GM12878 (cell line): Measurements from ENCODE around the gene EIF1. TPM values are rescaled to one million over a fixed set of nuclear protein-coding genes. Genes with fewer than 3 reads are reported as not detected.

Experiments used
- E4F1 ChIP-seq: fragments of 450-650 bp; IDR thresholded peaks from 2 replicates; pipeline ENCODE4 v1.6.1; 2018; ENCODE audit warnings: borderline replicate concordance, mild to moderate bottlenecking; ENCODE audit not compliant: partially characterized antibody
- MTA2 ChIP-seq: fragments of 450-650 bp; IDR thresholded peaks from 2 replicates; pipeline ENCODE4 v1.6.1; 2016; ENCODE audit warnings: low read depth, mild to moderate bottlenecking, moderate library complexity
- NFXL1 ChIP-seq: fragments of 450-650 bp; IDR thresholded peaks from 2 replicates; pipeline ENCODE4 v1.6.1; 2017; ENCODE audit warnings: antibody characterized with exemption, mild to moderate bottlenecking, borderline replicate concordance
- POLR2AphosphoS5 ChIP-seq: IDR thresholded peaks from 2 replicates; pipeline ENCODE4 v1.6.1; 2011; ENCODE audit warnings: mild to moderate bottlenecking, low read length, inconsistent platforms
- POU2F2 ChIP-seq: IDR thresholded peaks from 3 replicates; pipeline ENCODE4 v1.6.1; 2011; ENCODE audit warnings: low read depth, mild to moderate bottlenecking, low read length, borderline replicate concordance
- SIN3A ChIP-seq: IDR thresholded peaks from 2 replicates; pipeline ENCODE4 v1.6.1; 2012; ENCODE audit warnings: low read depth, low read length, improper control_type of control experiment
- ZSCAN29 ChIP-seq: fragments of 450-650 bp; IDR thresholded peaks from 2 replicates; pipeline ENCODE4 v1.6.1; 2017; ENCODE audit warnings: mild to moderate bottlenecking, moderate library complexity
- polyA plus RNA-seq, 11 experiments: library from polyadenylated mRNA; depleted of rRNA in 4 of 11; unstranded in 6 of 11; stranded (reverse) in 5 of 11; fragments of >200 nt; fragmentation: Nextera tagmentation in 4 of 11; fragmentation: Illumina TruSeq in 1 of 11; extraction: Ambion mirVana in 4 of 11; extraction: Trizol in 1 of 11; gene quantifications; 1 replicate in 1 of 11; 2 replicates in 10 of 11; pipeline versions ENCODE4 v1.2.1 to v1.2.3, GENCODE V29; 2011 to 2016; ENCODE audit warnings: inconsistent platforms in 2 of 11, missing spikeins in 2 of 11, low read depth in 1 of 11
- total RNA-seq, 4 experiments: library from RNA; depleted of rRNA in 3 of 4; stranded (reverse); fragments of >200 nt in 3 of 4; fragmentation: Illumina TruSeq in 1 of 4; extraction: Trizol in 1 of 4; gene quantifications; 2 replicates each; pipeline versions ENCODE4 v1.2.1 to v1.2.3, GENCODE V29; 2013 to 2021
- TF ChIP-seq, protein P1 (sequence below): fragments of 450-650 bp; IDR thresholded peaks from 2 replicates; pipeline ENCODE4 v1.6.1; 2017; ENCODE audit warnings: low read depth, mild to moderate bottlenecking, moderate library complexity
- TF ChIP-seq, protein P2 (sequence below): fragments of 450-650 bp; conservative IDR thresholded peaks from 2 replicates; pipeline ENCODE4 v1.6.1; 2017; ENCODE audit warnings: mild to moderate bottlenecking, moderate library complexity

EIF1 gene
- total and polyA plus RNA-seq, 10 of the 15 experiments (the other 5 are each of a cell fraction or from before 2014, with no cell fraction given): 39.4 to 815 (median 480) TPM

GRCh38 chr17:41678907-41679739 lies 9.6 kb upstream of the EIF1 start (continued):
- TF ChIP-seq SIN3A (0 out of 2 replicates have a peak, but pooled peaks have one; percentile 38), MTA2 (peak; percentile 92), NFXL1 (no peak), POU2F2 (peak; percentile 96), ZSCAN29 (no peak), E4F1 (no peak), POLR2AphosphoS5 (no peak)
- TF ChIP-seq, protein P1, sequence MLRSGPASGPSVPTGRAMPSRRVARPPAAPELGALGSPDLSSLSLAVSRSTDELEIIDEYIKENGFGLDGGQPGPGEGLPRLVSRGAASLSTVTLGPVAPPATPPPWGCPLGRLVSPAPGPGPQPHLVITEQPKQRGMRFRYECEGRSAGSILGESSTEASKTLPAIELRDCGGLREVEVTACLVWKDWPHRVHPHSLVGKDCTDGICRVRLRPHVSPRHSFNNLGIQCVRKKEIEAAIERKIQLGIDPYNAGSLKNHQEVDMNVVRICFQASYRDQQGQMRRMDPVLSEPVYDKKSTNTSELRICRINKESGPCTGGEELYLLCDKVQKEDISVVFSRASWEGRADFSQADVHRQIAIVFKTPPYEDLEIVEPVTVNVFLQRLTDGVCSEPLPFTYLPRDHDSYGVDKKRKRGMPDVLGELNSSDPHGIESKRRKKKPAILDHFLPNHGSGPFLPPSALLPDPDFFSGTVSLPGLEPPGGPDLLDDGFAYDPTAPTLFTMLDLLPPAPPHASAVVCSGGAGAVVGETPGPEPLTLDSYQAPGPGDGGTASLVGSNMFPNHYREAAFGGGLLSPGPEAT: peak; percentile 87
- TF ChIP-seq, protein P2, sequence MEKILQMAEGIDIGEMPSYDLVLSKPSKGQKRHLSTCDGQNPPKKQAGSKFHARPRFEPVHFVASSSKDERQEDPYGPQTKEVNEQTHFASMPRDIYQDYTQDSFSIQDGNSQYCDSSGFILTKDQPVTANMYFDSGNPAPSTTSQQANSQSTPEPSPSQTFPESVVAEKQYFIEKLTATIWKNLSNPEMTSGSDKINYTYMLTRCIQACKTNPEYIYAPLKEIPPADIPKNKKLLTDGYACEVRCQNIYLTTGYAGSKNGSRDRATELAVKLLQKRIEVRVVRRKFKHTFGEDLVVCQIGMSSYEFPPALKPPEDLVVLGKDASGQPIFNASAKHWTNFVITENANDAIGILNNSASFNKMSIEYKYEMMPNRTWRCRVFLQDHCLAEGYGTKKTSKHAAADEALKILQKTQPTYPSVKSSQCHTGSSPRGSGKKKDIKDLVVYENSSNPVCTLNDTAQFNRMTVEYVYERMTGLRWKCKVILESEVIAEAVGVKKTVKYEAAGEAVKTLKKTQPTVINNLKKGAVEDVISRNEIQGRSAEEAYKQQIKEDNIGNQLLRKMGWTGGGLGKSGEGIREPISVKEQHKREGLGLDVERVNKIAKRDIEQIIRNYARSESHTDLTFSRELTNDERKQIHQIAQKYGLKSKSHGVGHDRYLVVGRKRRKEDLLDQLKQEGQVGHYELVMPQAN: peak; percentile 3; the same call in 1 of the 2 replicates
